Smooth muscle cell (in vitro differentiated cells): ENCODE measurements around the gene NR4A3. TPM values are rescaled to one million over a fixed set of nuclear protein-coding genes. Genes with fewer than 3 reads are reported as not detected.

Experiments
- DNase-seq: peaks from one replicate; lab custom pipeline; 2025; ENCODE audit not compliant: unreplicated experiment; lab: John Stamatoyannopoulos, UW
- H2AFZ ChIP-seq: fragments of 200-600 bp; sonication (generic); 2 replicates; pipeline ENCODE4 v1.6.0; 2016; ENCODE audit warnings: antibody characterized with exemption, low read depth, mild to moderate bottlenecking
- H3F3A ChIP-seq: fragments of 200-600 bp; sonication (generic); 2 replicates; pipeline ENCODE4 v1.6.0; 2017; ENCODE audit warnings: antibody characterized with exemption, low read depth
- H3K27ac ChIP-seq: fragments of 200-600 bp; sonication (generic); 2 replicates; pipeline ENCODE4 v1.5.1; 2016; ENCODE audit warnings: low read depth, mild to moderate bottlenecking
- H3K27me3 ChIP-seq: fragments of 200-600 bp; sonication (generic); 2 replicates; pipeline ENCODE4 v1.6.1; 2016; ENCODE audit warnings: low read depth, mild to moderate bottlenecking
- H3K36me3 ChIP-seq: fragments of 200-600 bp; sonication (generic); 2 replicates; pipeline ENCODE4 v1.5.1; 2016; ENCODE audit warnings: low read depth
- H3K4me1 ChIP-seq: fragments of 200-600 bp; sonication (generic); 2 replicates; pipeline ENCODE4 v1.5.1; 2016; ENCODE audit warnings: low read depth
- H3K4me2 ChIP-seq: fragments of 200-600 bp; sonication (generic); 2 replicates; pipeline ENCODE4 v1.6.0; 2016; ENCODE audit warnings: mild to moderate bottlenecking
- H3K4me3 ChIP-seq: fragments of 200-600 bp; sonication (generic); 2 replicates; pipeline ENCODE4 v1.5.1; 2016; ENCODE audit warnings: mild to moderate bottlenecking
- H3K79me2 ChIP-seq: fragments of 200-600 bp; sonication (generic); 2 replicates; pipeline ENCODE4 v1.6.0; 2016; ENCODE audit warnings: low read depth, mild to moderate bottlenecking
- H3K9ac ChIP-seq: fragments of 200-600 bp; sonication (generic); 2 replicates; pipeline ENCODE4 v1.6.0; 2016; ENCODE audit warnings: low read depth
- H3K9me3 ChIP-seq: fragments of 200-600 bp; sonication (generic); replicated peaks from 2 replicates; pipeline ENCODE4 v1.5.1; 2016; ENCODE audit warnings: low read depth
- H4K20me1 ChIP-seq: fragments of 200-600 bp; sonication (generic); 2 replicates; pipeline ENCODE4 v1.6.0; 2016; ENCODE audit warnings: low read depth
- WGBS: methylation state at CpG from one replicate; pipeline ENCODE4 v1.1.7; 2016; ENCODE audit warnings: low lambda C conversion rate; 5-methylcytosine and 5-hydroxymethylcytosine counted together
- polyA plus RNA-seq: library from polyadenylated mRNA; unstranded; fragments of >200 nt; fragmentation: Nextera tagmentation; extraction: Ambion mirVana; gene quantifications from 2 replicates; pipeline ENCODE4 v1.2.1, GENCODE V29; 2016
- total RNA-seq: library from RNA; depleted of rRNA; stranded (reverse); fragments of >200 nt; gene quantifications from 2 replicates; pipeline ENCODE4 v1.2.3, GENCODE V29; 2014
- TF ChIP-seq, protein P1 (sequence below): fragments of 200-600 bp; sonication (generic); IDR thresholded peaks from 2 replicates; pipeline ENCODE4 v1.5.1; 2017; ENCODE audit warnings: borderline replicate concordance, mild to moderate bottlenecking, antibody characterized with exemption; ENCODE audit not compliant: insufficient read depth, poor library complexity, severe bottlenecking

NR4A3 gene
- 23.5 and 30.4 TPM in 2 replicates for total RNA-seq
- 7.8 and 12.8 TPM in 2 replicates for polyA plus RNA-seq

DNA sequence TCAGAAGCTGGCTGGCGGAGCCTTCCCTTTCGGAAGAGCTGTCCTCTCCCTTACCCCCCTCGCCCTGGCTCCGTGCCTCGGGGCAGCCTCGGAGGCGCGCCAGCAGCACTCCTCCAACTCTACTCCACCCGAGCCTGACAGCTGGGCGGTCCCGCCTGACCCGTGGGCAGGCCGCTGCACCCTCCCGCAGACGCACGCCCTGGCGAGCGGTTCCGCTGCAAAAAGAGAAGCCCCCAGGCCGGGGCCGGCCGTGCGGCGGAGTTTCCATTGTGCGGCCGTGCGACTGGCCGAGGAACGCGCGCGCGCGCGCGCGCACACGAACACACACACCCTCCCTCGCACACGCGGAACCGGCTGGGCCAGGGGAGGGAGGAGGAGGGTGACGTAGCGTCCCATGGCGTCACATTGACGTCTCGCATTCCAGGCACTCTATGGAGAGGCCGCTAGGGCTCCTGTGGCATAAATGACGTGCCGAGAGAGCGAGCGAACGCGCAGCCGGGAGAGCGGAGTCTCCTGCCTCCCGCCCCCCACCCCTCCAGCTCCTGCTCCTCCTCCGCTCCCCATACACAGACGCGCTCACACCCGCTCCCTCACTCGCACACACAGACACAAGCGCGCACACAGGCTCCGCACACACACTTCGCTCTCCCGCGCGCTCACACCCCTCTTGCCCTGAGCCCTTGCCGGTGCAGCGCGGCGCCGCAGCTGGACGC, at the start of gene NR4A3:
Gene NR4A3 (plus strand): TSS at position 490 of the 713 bp plus-strand sequence. CDS start 6,158 bp downstream, outside the sequence.
- peaks cover 9% of the 10 kb centered on the region for H3F3A ChIP-seq
- peak within 1 kb of the TSS; percentile 90 for H3K27ac ChIP-seq
- H3K79me2 ChIP-seq, result no peaks in the 10 kb centered on the region
- H3K9me3 ChIP-seq, result no peaks in the 10 kb centered on the region
- peak within 1 kb of the TSS; percentile 92 for H3K4me2 ChIP-seq
- H3K4me3 ChIP-seq, result peak within 1 kb of the TSS; percentile 83
- no peaks in the 10 kb centered on the region for H3K36me3 ChIP-seq
- TF ChIP-seq, protein P1, sequence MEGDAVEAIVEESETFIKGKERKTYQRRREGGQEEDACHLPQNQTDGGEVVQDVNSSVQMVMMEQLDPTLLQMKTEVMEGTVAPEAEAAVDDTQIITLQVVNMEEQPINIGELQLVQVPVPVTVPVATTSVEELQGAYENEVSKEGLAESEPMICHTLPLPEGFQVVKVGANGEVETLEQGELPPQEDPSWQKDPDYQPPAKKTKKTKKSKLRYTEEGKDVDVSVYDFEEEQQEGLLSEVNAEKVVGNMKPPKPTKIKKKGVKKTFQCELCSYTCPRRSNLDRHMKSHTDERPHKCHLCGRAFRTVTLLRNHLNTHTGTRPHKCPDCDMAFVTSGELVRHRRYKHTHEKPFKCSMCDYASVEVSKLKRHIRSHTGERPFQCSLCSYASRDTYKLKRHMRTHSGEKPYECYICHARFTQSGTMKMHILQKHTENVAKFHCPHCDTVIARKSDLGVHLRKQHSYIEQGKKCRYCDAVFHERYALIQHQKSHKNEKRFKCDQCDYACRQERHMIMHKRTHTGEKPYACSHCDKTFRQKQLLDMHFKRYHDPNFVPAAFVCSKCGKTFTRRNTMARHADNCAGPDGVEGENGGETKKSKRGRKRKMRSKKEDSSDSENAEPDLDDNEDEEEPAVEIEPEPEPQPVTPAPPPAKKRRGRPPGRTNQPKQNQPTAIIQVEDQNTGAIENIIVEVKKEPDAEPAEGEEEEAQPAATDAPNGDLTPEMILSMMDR, result no peak
- H3K4me1 ChIP-seq, result peaks cover 17% of the 10 kb centered on the region
- peaks cover 40% of the 10 kb centered on the region for H4K20me1 ChIP-seq
- peak within 1 kb of the TSS; percentile 86 for H3K9ac ChIP-seq
- peaks cover 29% of the 10 kb centered on the region for H3K27me3 ChIP-seq
- 1% methylated on average over 44 of the region's 75 CpGs for WGBS
- DNase-seq, result peak; percentile 76
- H2AFZ ChIP-seq, result peak within 1 kb of the TSS; percentile 65

DNA sequence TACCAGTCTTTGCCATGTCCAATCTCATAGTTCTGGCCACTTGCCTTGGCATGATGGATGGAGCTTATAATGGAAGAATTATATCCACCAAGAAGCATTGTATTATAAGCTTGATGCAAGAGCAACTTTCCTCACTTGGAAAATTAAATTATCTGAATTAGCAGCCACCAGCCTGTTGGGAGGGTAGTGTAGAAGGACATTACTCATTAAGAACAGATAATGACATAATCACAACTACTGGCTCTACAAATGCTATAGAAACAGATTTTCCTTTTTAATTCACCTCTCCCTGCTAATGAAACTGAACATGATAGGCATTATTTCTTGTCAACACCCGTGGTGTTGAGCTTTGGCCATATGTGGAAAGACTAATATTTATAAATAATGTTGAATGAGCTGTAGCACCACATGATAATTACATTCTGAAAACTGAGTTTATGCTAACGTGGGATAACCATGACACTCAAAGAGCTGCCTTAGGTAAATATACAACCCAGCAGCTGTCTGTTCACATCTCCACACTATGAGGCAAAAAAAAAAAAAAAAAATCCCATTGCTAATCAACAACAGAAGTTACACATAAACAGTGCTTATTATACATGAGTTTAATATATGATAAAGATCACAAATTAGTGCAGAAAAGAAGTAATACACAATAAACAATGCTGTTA, 48.1 kb upstream of the NR4A3 start:
- Histone ChIP-seq H3K4me1 (no peaks in the 10 kb centered on the region), H3K36me3 (no peaks in the 10 kb centered on the region), H3K27me3 (no peaks in the 10 kb centered on the region), H3F3A (no peaks in the 10 kb centered on the region), H3K9me3 (no peaks in the 10 kb centered on the region), H3K27ac (no peak overlapping the region), H2AFZ (no peak overlapping the region), H3K79me2 (no peaks in the 10 kb centered on the region), H3K4me2 (no peak overlapping the region), H3K4me3 (no peak overlapping the region), H4K20me1 (no peaks in the 10 kb centered on the region), H3K9ac (no peak overlapping the region)
- 82% methylated on average over 2 of the region's 2 CpGs for WGBS
- TF ChIP-seq, protein P1, result no peak
- no peak for DNase-seq

DNA sequence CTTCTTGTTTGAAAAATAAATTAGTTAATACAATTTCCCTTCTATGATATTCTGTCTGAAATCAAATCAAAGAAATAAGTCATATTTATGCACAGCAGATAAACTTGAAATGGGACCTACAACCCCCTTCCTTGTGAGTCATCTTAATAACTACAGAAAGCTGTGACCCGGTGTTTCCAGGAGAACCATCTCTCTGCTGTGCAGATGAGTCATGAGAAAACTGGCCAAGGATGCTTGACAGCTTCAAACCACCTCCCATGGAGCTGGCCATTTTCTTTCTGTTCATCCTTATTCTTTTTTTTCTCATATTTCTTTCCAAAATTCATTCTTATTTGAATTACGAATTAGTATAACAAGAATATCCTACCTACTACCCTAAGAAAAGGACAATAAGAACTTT, 43.4 kb upstream of the NR4A3 start:
- Histone ChIP-seq H3K4me3 (no peak overlapping the region), H3K4me2 (no peak overlapping the region), H3K4me1 (no peaks in the 10 kb centered on the region), H3K27ac (peak overlapping the region; percentile 7), H2AFZ (no peak overlapping the region), H4K20me1 (no peaks in the 10 kb centered on the region), H3K27me3 (no peaks in the 10 kb centered on the region), H3F3A (no peaks in the 10 kb centered on the region), H3K9me3 (no peaks in the 10 kb centered on the region), H3K9ac (no peak overlapping the region), H3K36me3 (no peaks in the 10 kb centered on the region), H3K79me2 (no peaks in the 10 kb centered on the region)
- DNase-seq, result no peak
- WGBS, result 45% methylated on average over 2 of the region's 2 CpGs
- TF ChIP-seq, protein P1, result no peak
